Neural progenitor cell (in vitro differentiated cells): Measurements from ENCODE around the gene FOXC2.

Experiments used
- CTCF ChIP-seq: fragments of 200-600 bp; sonication (generic); IDR thresholded peaks from 2 replicates; pipeline ENCODE4 v1.5.1; 2017; ENCODE audit warnings: antibody characterized with exemption, mild to moderate bottlenecking
- EZH2 ChIP-seq: fragments of 200-600 bp; sonication (generic); IDR thresholded peaks from 2 replicates; pipeline ENCODE4 v1.6.1; 2017; ENCODE audit warnings: antibody characterized with exemption, mild to moderate bottlenecking, moderate library complexity
- EZH2phosphoT487 ChIP-seq: fragments of 200-600 bp; sonication (generic); IDR thresholded peaks from 2 replicates; pipeline ENCODE4 v1.6.1; 2017; ENCODE audit warnings: antibody characterized with exemption

DNA sequence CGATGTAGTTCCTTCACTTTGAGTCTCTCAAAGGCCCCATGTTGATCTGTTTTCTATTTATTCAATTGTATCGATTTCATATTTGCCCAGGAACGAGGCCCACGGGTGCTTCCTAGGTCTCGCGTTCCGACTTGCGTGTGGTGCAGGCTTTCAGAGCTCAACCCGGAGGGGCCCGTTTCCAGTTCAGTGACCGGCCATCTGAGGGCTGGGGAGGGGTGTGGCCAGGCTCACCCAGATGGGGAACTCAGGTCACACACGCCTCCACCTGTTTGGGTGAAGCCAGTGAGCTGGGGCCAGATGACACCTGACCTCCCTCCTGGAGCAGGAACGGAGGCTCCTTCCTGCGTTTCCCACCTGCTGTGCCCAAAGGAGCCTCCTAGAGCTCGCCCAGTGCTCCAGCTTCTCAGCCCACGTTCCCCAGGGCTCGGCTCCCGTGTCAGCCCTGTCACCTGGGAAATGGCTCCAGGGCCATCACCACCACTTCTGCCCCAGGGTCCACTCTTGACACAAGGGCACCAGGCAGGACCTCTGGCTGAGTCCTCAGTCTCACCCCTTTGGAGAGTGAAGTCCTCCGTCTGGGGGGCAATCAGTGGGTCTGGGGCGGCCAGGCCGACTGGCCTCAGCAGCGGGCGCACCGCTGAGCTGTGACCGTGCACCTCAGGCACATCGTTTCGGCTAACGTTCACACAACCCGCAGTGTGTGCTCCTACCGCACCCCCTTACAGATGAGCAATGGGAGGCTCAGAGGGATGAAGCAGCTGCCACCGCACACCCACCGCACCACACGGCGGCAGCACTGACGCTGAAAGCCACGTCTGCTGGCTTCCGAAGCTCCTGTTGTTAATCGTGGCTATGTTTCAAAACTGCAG, 38.3 kb upstream of the FOXC2 start:
- no peak for TF ChIP-seq CTCF
- no peak for TF ChIP-seq EZH2
- TF ChIP-seq EZH2phosphoT487: no peak
